Measurements from ENCODE around the gene ZNF446.

DNA sequence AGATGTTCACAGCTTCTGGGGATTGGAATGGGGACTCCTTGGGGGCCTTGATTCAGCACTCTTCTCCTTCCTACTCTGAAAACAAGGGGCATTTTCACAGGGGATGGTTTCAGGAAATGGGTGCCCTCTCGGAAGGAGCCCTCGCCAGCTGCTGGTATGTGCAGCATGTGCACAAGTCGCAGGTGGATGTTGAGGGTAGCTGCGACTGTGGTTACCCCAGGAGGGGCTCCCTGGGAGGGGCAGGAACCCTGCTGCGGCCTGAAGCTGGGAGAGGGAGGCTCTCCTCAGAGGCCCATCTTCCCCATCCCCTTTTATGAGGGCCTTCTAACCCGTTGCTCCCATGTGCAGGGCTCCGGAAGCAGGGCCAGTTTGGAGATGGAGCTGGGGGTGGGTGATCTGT, 6.2 kb downstream of the ZNF446 start:
- TF ChIP-seq, protein P1, sequence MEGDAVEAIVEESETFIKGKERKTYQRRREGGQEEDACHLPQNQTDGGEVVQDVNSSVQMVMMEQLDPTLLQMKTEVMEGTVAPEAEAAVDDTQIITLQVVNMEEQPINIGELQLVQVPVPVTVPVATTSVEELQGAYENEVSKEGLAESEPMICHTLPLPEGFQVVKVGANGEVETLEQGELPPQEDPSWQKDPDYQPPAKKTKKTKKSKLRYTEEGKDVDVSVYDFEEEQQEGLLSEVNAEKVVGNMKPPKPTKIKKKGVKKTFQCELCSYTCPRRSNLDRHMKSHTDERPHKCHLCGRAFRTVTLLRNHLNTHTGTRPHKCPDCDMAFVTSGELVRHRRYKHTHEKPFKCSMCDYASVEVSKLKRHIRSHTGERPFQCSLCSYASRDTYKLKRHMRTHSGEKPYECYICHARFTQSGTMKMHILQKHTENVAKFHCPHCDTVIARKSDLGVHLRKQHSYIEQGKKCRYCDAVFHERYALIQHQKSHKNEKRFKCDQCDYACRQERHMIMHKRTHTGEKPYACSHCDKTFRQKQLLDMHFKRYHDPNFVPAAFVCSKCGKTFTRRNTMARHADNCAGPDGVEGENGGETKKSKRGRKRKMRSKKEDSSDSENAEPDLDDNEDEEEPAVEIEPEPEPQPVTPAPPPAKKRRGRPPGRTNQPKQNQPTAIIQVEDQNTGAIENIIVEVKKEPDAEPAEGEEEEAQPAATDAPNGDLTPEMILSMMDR (IDR thresholded peaks at IDR 0.05; ENCODE audit: low read length) = no peak
- TF ChIP-seq EZH2 (IDR thresholded peaks at IDR 0.05; ENCODE audit: borderline replicate concordance, low read length) = no peak

Measured in OCI-LY1 (cell line).